GM10266 (cell line): ENCODE data around the gene IL1RL1.

ENCODE experiments used
- DNase-seq: peaks from one replicate; pipeline ENCODE4 v3.0.0; 2012; ENCODE audit errors: extremely low spot score
- CTCF ChIP-seq: IDR thresholded peaks from 2 replicates; pipeline ENCODE4 v1.5.1; 2012; ENCODE audit warnings: mild to moderate bottlenecking, low read depth; ENCODE audit not compliant: control insufficient read depth, insufficient read depth; ENCODE audit errors: missing control alignments

IL1RL1 gene

GRCh38 chr2:102283996-102284395, 27.4 kb upstream of the IL1RL1 start:
- no peak for DNase-seq
- TF ChIP-seq CTCF, result no peak

- DNase-seq, result no peak
- TF ChIP-seq CTCF, result no peak
Observed at GRCh38 chr2:102284611-102285010, 26.8 kb upstream of the IL1RL1 start.

GRCh38 chr2:102285368-102285767, 26.0 kb upstream of the IL1RL1 start:
- DNase-seq, result no peak
- TF ChIP-seq CTCF, result no peak

GRCh38 chr2:102286041-102286440, 25.3 kb upstream of the IL1RL1 start:
- no peak for TF ChIP-seq CTCF
- DNase-seq, result no peak

- no peak for DNase-seq
Observed at GRCh38 chr2:102289129-102289528, 22.2 kb upstream of the IL1RL1 start.

GRCh38 chr2:102290594-102290993, 20.8 kb upstream of the IL1RL1 start:
- DNase-seq, result no peak
- no peak for TF ChIP-seq CTCF

More at GRCh38 chr2:102289129-102289528, 22.2 kb upstream of the IL1RL1 start:
- TF ChIP-seq CTCF, result no peak

- DNase-seq, result no peak
- no peak for TF ChIP-seq CTCF
Observed at GRCh38 chr2:102291319-102292075, 19.9 kb upstream of the IL1RL1 start.
